GM23248 (cell line): ENCODE measurements around the gene ASIC1. TPM values are rescaled to one million over a fixed set of nuclear protein-coding genes. Genes with fewer than 3 reads are reported as not detected.

ENCODE experiments used
- DNase-seq: peaks from one replicate; pipeline ENCODE4 v3.0.0-alpha.2; 2015
- H2AFZ ChIP-seq: fragments of 200-600 bp; sonication (generic); 2 replicates; pipeline ENCODE4 v1.6.1; 2016; ENCODE audit warnings: antibody characterized with exemption
- H3F3A ChIP-seq: fragments of 200-600 bp; sonication (generic); 2 replicates; pipeline ENCODE4 v1.6.1; 2016; ENCODE audit warnings: mild to moderate bottlenecking, antibody characterized with exemption, mixed run types; ENCODE audit not compliant: insufficient read depth
- H3K27ac ChIP-seq: fragments of 200-600 bp; sonication (generic); 2 replicates; pipeline ENCODE4 v1.5.1; 2016; ENCODE audit warnings: mild to moderate bottlenecking
- H3K27me3 ChIP-seq: fragments of 200-600 bp; sonication (generic); replicated peaks from 2 replicates; pipeline ENCODE4 v1.6.1; 2016; ENCODE audit warnings: mild to moderate bottlenecking; ENCODE audit not compliant: insufficient read depth
- H3K36me3 ChIP-seq: fragments of 200-600 bp; sonication (generic); 2 replicates; pipeline ENCODE4 v1.6.1; 2016; ENCODE audit warnings: low read depth, mild to moderate bottlenecking
- H3K4me1 ChIP-seq: fragments of 200-600 bp; sonication (generic); 2 replicates; pipeline ENCODE4 v1.6.1; 2016; ENCODE audit warnings: mild to moderate bottlenecking; ENCODE audit not compliant: insufficient read depth
- H3K4me2 ChIP-seq: fragments of 200-600 bp; sonication (generic); one replicate; pipeline ENCODE4 v1.6.1; 2016; ENCODE audit warnings: mild to moderate bottlenecking; ENCODE audit not compliant: unreplicated experiment
- H3K4me3 ChIP-seq: fragments of 200-600 bp; sonication (generic); 2 replicates; pipeline ENCODE4 v1.5.1; 2016; ENCODE audit warnings: mild to moderate bottlenecking
- H3K79me2 ChIP-seq: fragments of 200-600 bp; sonication (generic); 2 replicates; pipeline ENCODE4 v1.6.1; 2016; ENCODE audit warnings: mild to moderate bottlenecking; ENCODE audit not compliant: insufficient read depth
- H3K9ac ChIP-seq: fragments of 200-600 bp; sonication (generic); 2 replicates; pipeline ENCODE4 v1.6.1; 2016; ENCODE audit warnings: mild to moderate bottlenecking
- H3K9me2 ChIP-seq: fragments of 200-600 bp; sonication (generic); 2 replicates; pipeline ENCODE4 v1.6.1; 2016; ENCODE audit warnings: mixed run types, mild to moderate bottlenecking, moderate library complexity; ENCODE audit not compliant: insufficient read depth
- H3K9me3 ChIP-seq: fragments of 200-600 bp; sonication (generic); one replicate; pipeline ENCODE4 v1.6.1; 2017; ENCODE audit warnings: low read depth
- H4K20me1 ChIP-seq: fragments of 200-600 bp; sonication (generic); 2 replicates; pipeline ENCODE4 v1.6.0; 2016; ENCODE audit not compliant: insufficient read depth
- EZH2 ChIP-seq: fragments of 200-600 bp; sonication (generic); IDR thresholded peaks from 2 replicates; pipeline ENCODE4 v1.6.1; 2018; ENCODE audit warnings: antibody characterized with exemption, mild to moderate bottlenecking; ENCODE audit not compliant: insufficient read depth, poor library complexity, severe bottlenecking
- EZH2phosphoT487 ChIP-seq: fragments of 200-600 bp; sonication (generic); IDR thresholded peaks from 2 replicates; pipeline ENCODE4 v1.6.1; 2018; ENCODE audit warnings: antibody characterized with exemption, moderate library complexity, mild to moderate bottlenecking, low read depth; ENCODE audit not compliant: insufficient read depth
- whole genome bisulfite sequencing, 2 experiments: methylation state at CpG; one replicate each; pipeline ENCODE4 v1.1.6; 2015 to 2017; ENCODE audit warnings: low lambda C conversion rate in 2 of 2, low coverage in 1 of 2; ENCODE audit errors: missing lambda C conversion rate in 2 of 2; 5-methylcytosine and 5-hydroxymethylcytosine counted together
- in situ Hi-C: fragments of 300-500 bp; cut with MboI; formaldehyde crosslinking; loops from 2 replicates; pipeline ENCODE4 v1.15.0; 2020
- polyA plus RNA-seq: library from polyadenylated mRNA; unstranded; fragments of >200 nt; fragmentation: Nextera tagmentation; extraction: Ambion mirVana; gene quantifications from 2 replicates; pipeline ENCODE4 v1.2.1, GENCODE V29; 2016
- total RNA-seq: library from RNA; depleted of rRNA; stranded (reverse); fragments of >200 nt; shearing (Covaris generic); gene quantifications from 2 replicates; pipeline ENCODE4 v1.2.3, GENCODE V29; 2014

The ASIC1 gene
- total and polyA plus RNA-seq, 2 experiments from 2014 or later = 1.4 to 1.9 TPM

DNA sequence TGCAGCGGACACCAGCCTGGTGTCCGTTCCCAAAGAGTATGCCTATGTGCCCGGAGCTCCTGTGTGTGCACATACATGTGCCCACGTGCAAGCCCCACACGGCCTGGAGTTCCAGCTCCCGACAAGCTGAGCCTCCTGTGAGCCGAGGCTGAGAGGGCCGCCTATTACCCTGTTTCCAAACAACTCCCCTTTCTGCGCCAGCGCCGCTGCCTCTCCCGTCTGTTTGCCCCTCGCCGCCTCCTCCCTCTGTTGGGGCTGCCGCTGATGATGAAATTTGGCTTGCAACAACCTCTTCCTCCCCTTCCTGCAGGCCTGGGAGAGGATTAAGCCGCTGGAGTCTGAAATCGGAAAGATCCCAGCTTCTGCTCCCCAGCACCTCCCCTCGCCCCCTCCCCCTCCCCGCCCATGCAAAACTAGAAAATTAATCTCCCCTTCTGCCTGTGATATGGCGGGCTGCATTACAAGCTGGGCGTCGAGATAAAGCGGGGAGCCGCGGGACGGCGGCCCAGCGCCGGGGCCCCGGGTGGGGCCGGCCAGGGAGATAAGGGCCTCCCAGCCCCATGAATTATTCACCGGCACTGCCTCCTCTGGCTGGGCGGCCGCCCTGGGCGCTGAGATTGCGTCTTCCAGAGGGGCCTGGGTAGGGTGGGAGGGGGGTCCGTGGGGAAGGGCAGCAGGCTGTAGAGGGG, 6.8 kb upstream of the ASIC1 start:
- no peaks in the 10 kb centered on the region for H3K36me3 ChIP-seq
- peaks cover 9% of the 10 kb centered on the region; the same call in 1 of the 2 replicates for H3K27me3 ChIP-seq
- peak overlapping the region; percentile 89 for H3K4me2 ChIP-seq
- H3F3A ChIP-seq = no peaks in the 10 kb centered on the region
- in situ Hi-C loops = loop anchor here (10.0 to 25.0 kb wide), 2 partner anchors 188 to 276 kb away; no protein-coding TSS in a partner anchor
- no peaks in the 10 kb centered on the region for H4K20me1 ChIP-seq
- H3K27ac ChIP-seq = no peak overlapping the region
- peak; percentile 75 for DNase-seq
- H3K9ac ChIP-seq = peak overlapping the region; percentile 23
- H3K79me2 ChIP-seq = no peaks in the 10 kb centered on the region
- 4 to 8% methylated on average over 32 to 37 of the region's 37 CpGs for WGBS, 2 experiments
- H3K9me3 ChIP-seq = no peaks in the 10 kb centered on the region
- no peaks in the 10 kb centered on the region for H3K9me2 ChIP-seq
- H3K4me3 ChIP-seq = peak overlapping the region; percentile 59
- no peak for TF ChIP-seq EZH2
- TF ChIP-seq EZH2phosphoT487 = no peak
- H2AFZ ChIP-seq = peak overlapping the region; percentile 92
- H3K4me1 ChIP-seq = no peaks in the 10 kb centered on the region

DNA sequence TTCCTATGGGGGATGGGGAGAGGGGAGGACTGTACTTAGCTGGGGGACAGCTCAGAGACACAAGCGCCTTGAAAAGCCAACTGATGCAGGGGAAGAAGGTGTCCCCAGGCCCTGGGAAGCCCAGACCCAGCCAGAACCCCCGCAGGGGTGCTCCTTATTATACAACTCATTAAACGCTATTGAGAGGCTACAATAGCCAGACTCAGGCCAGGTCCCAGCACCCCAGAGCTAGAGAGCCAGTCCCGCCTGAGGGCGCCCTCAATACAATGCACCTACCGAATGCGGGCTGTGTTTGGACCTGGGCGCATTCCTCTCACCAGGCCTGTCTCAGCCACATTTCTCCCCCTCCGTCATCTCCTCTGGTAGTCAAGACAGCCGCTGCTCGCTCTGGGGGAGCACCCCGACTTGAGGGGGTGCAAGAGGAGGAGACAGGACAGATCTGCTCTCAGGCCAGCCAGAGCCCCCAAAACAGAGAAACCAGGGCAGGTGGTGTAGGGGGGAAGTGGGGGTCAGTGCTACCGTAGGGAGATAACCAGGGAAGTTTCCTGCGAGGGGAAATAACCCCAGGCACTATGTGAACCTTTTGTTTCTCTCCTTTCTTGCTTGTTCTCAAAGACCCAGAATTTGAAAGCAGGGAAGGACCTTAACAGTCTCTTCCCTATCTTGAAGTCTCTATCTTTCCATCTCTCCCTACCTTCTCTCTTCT, 6.1 kb upstream of the ASIC1 start:
- H3K9ac ChIP-seq = no peak overlapping the region
- H3F3A ChIP-seq = no peaks in the 10 kb centered on the region; the same call in 1 of the 2 replicates
- no peaks in the 10 kb centered on the region for H3K9me2 ChIP-seq
- TF ChIP-seq EZH2phosphoT487 (no peak), EZH2 (no peak)
- no peak overlapping the region for H3K27ac ChIP-seq
- H3K4me3 ChIP-seq = no peak overlapping the region
- no peaks in the 10 kb centered on the region for H3K36me3 ChIP-seq
- peaks cover 9% of the 10 kb centered on the region; the same call in 1 of the 2 replicates for H3K27me3 ChIP-seq
- H4K20me1 ChIP-seq = no peaks in the 10 kb centered on the region
- no peaks in the 10 kb centered on the region for H3K9me3 ChIP-seq
- no peak overlapping the region for H2AFZ ChIP-seq
- DNase-seq = no peak
- no peaks in the 10 kb centered on the region for H3K4me1 ChIP-seq
- WGBS, 2 experiments = 88 to 92% methylated on average over 14 of the region's 14 CpGs
- no peak overlapping the region for H3K4me2 ChIP-seq
- H3K79me2 ChIP-seq = no peaks in the 10 kb centered on the region
- in situ Hi-C loops = loop anchor here (10.0 to 25.0 kb wide), 2 partner anchors 189 to 276 kb away; no protein-coding TSS in a partner anchor

GRCh38 chr12:50052544-50052943, 4.9 kb upstream of the ASIC1 start:
- no peak overlapping the region for H3K4me2 ChIP-seq
- H3K9me2 ChIP-seq = no peaks in the 10 kb centered on the region
- no peak overlapping the region for H2AFZ ChIP-seq
- in situ Hi-C loops = loop anchor here (10.0 to 25.0 kb wide), 2 partner anchors 190 to 278 kb away; no protein-coding TSS in a partner anchor
- H3K4me1 ChIP-seq = no peaks in the 10 kb centered on the region
- no peak overlapping the region for H3K27ac ChIP-seq
- no peaks in the 10 kb centered on the region for H3K36me3 ChIP-seq
- H4K20me1 ChIP-seq = no peaks in the 10 kb centered on the region
- H3K79me2 ChIP-seq = no peaks in the 10 kb centered on the region
- no peak for DNase-seq
- TF ChIP-seq EZH2 = no peak
- no peak for TF ChIP-seq EZH2phosphoT487
- no peak overlapping the region for H3K9ac ChIP-seq
- H3F3A ChIP-seq = no peaks in the 10 kb centered on the region; the same call in 1 of the 2 replicates
- H3K9me3 ChIP-seq = no peaks in the 10 kb centered on the region
- peaks cover 9% of the 10 kb centered on the region; the same call in 1 of the 2 replicates for H3K27me3 ChIP-seq
- H3K4me3 ChIP-seq = no peak overlapping the region

DNA sequence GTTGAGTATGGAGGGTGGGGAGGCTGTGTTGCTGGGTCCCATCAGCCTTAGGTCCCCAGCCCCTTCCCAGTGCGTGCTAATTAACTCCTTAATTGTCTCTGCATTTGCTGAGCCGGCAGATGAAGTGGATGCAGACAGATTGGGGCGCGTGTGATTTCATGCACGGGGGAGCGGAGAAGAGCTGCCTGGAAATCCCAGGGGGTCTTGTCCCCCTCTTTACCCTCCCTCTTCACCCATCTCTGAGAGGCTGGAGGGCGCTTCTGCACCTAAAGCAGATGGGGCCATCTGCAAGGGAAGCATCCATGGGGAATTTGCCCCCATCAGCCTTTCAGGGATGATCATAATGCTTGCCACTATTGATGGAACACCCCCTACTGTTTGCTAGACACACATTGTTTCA, 4.4 kb upstream of the ASIC1 start:
- Histone ChIP-seq H3K4me2 (no peak overlapping the region), H3F3A (no peaks in the 10 kb centered on the region; the same call in 1 of the 2 replicates), H2AFZ (no peak overlapping the region), H3K36me3 (no peaks in the 10 kb centered on the region), H3K9me3 (no peaks in the 10 kb centered on the region), H3K27me3 (peaks cover 9% of the 10 kb centered on the region; the same call in 1 of the 2 replicates), H4K20me1 (no peaks in the 10 kb centered on the region), H3K79me2 (no peaks in the 10 kb centered on the region), H3K4me1 (no peaks in the 10 kb centered on the region), H3K4me3 (no peak overlapping the region), H3K27ac (no peak overlapping the region), H3K9ac (no peak overlapping the region), H3K9me2 (no peaks in the 10 kb centered on the region)
- TF ChIP-seq EZH2phosphoT487 (no peak), EZH2 (no peak)
- WGBS, 2 experiments = 73 to 75% methylated on average over 7 of the region's 7 CpGs
- in situ Hi-C loops = loop anchor here (10.0 to 25.0 kb wide), 2 partner anchors 191 to 278 kb away; no protein-coding TSS in a partner anchor
- no peak for DNase-seq
